ENCODE results near the gene SRCAP. TPM values are rescaled to one million over a fixed set of nuclear protein-coding genes. Genes with fewer than 3 reads are reported as not detected.

Gene SRCAP
- total RNA-seq, 1 donor from 2014 or later, result 10.0 TPM

DNA sequence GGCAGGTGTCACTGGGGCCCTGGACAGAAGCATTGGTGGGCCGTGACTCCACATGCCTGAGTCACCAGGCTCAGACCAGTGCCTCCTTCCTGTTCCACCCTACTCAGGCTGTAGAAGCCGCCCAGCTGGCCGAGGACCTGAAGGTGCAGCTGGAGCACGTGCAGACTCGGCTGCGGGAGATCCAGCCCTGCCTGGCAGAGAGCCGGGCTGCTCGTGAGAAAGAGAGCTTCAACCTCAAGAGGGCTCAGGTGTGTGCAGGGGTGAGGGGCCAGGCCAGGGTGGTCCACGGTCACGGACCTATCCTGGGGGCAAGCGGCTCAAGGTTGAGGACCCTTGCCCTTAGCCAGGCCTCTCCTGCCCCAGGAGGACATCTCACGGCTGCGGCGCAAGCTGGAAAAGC is 72.8 kb downstream of the SRCAP start:
- FAIRE-seq, result no peak
- Histone ChIP-seq H3K27me3 (ENCODE audit: control insufficient read depth, insufficient read depth, low read length) (no peaks in the 10 kb centered on the region), H3K36me3 (ENCODE audit: control insufficient read depth, insufficient read depth, low read length) (peaks cover 45% of the 10 kb centered on the region), H3K4me3 (ENCODE audit: low read depth, low read length) (no peak overlapping the region)
- no peak for DNase-seq (ENCODE audit: low read depth)
- TF ChIP-seq, protein P1, sequence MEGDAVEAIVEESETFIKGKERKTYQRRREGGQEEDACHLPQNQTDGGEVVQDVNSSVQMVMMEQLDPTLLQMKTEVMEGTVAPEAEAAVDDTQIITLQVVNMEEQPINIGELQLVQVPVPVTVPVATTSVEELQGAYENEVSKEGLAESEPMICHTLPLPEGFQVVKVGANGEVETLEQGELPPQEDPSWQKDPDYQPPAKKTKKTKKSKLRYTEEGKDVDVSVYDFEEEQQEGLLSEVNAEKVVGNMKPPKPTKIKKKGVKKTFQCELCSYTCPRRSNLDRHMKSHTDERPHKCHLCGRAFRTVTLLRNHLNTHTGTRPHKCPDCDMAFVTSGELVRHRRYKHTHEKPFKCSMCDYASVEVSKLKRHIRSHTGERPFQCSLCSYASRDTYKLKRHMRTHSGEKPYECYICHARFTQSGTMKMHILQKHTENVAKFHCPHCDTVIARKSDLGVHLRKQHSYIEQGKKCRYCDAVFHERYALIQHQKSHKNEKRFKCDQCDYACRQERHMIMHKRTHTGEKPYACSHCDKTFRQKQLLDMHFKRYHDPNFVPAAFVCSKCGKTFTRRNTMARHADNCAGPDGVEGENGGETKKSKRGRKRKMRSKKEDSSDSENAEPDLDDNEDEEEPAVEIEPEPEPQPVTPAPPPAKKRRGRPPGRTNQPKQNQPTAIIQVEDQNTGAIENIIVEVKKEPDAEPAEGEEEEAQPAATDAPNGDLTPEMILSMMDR (IDR thresholded peaks at IDR 0.05; ENCODE audit: insufficient read depth, low read length, severe bottlenecking), result no peak

DNA sequence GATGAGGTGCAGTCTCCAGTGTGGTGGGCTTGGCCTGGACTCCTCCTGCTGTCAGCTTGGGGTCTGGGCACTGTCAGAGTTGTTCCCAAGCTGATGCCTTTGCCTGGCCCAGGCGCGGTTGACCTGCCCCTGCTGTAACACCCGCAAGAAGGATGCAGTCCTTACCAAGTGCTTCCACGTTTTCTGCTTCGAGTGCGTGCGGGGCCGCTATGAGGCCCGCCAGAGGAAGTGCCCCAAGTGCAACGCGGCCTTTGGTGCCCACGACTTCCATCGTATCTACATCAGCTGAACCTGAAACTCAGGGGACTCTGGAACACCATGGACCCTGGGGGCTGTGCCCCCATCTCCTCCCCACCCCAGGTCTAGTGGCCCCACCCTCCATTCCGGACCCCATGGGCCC is 74.9 kb downstream of the SRCAP start:
- TF ChIP-seq, protein P1 (IDR thresholded peaks at IDR 0.05; ENCODE audit: insufficient read depth, low read length, severe bottlenecking), result no peak
- Histone ChIP-seq H3K36me3 (ENCODE audit: control insufficient read depth, insufficient read depth, low read length) (peaks cover 31% of the 10 kb centered on the region), H3K4me3 (ENCODE audit: low read depth, low read length) (no peak overlapping the region), H3K27me3 (ENCODE audit: control insufficient read depth, insufficient read depth, low read length) (no peaks in the 10 kb centered on the region)
- no peak for DNase-seq (ENCODE audit: low read depth)
- no peak for FAIRE-seq

DNA sequence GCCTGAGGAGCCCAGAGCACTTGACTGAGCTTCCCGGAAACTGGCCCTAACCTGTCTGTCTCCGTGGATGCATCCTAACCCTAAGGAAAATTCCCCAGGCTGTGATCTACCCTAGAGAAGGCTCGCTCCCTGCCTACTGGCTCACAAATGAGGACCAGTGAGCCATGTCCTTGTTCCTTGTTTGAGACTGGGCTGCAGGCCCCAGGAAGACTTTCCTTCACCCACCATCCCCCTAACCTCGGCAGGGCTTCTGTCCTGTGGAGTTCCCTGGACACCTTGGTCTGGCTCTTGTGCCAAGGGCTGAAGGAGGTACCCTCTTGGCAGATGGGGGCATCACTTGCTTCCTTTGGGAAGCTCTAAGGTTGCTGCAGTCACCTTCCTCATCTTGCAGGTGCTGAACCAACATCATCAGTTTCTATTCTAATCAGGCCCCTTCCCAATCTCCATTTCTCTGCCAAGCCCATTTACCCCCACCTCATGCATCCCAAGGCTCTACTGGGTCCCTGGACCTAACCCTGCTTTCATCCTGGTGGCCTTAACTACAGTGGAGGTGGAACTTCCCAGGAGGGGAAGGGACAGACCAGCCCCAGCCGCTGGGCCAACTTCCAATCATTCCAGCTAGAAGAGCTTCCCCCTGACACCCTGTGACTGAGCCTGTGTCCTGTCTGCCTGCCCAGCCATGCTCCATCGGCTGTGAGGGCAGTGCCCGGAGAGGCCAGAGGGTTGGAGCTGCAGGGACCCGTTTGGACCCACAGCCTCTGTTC is 75.6 kb downstream of the SRCAP start:
- FAIRE-seq (no peak), DNase-seq (ENCODE audit: low read depth) (no peak)
- TF ChIP-seq, protein P1 (IDR thresholded peaks at IDR 0.05; ENCODE audit: insufficient read depth, low read length, severe bottlenecking), result no peak
- H3K27me3 ChIP-seq (ENCODE audit: control insufficient read depth, insufficient read depth, low read length), result no peaks in the 10 kb centered on the region
- H3K4me3 ChIP-seq (ENCODE audit: low read depth, low read length), result peak overlapping the region; percentile 82
- peaks cover 23% of the 10 kb centered on the region for H3K36me3 ChIP-seq (ENCODE audit: control insufficient read depth, insufficient read depth, low read length)

DNA sequence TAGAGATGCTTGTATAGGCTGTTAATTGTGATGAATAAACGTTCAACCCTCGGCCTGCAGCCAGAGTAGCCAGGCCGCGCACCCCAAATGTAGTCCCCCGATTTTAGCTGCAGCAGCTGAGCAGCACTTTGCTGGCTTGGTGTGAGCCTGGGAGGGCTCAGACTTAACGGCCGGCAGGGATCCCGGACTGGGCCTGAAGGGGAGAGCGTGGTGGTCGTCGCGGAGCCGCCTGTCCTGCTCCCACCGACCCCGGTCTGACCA is 76.1 kb downstream of the SRCAP start:
- H3K27me3 ChIP-seq (ENCODE audit: control insufficient read depth, insufficient read depth, low read length), result no peaks in the 10 kb centered on the region
- TF ChIP-seq, protein P1 (IDR thresholded peaks at IDR 0.05; ENCODE audit: insufficient read depth, low read length, severe bottlenecking), result no peak
- DNase-seq (ENCODE audit: low read depth) (no peak), FAIRE-seq (no peak)
- H3K4me3 ChIP-seq (ENCODE audit: low read depth, low read length), result peak overlapping the region; percentile 82
- H3K36me3 ChIP-seq (ENCODE audit: control insufficient read depth, insufficient read depth, low read length), result peaks cover 22% of the 10 kb centered on the region

DNA sequence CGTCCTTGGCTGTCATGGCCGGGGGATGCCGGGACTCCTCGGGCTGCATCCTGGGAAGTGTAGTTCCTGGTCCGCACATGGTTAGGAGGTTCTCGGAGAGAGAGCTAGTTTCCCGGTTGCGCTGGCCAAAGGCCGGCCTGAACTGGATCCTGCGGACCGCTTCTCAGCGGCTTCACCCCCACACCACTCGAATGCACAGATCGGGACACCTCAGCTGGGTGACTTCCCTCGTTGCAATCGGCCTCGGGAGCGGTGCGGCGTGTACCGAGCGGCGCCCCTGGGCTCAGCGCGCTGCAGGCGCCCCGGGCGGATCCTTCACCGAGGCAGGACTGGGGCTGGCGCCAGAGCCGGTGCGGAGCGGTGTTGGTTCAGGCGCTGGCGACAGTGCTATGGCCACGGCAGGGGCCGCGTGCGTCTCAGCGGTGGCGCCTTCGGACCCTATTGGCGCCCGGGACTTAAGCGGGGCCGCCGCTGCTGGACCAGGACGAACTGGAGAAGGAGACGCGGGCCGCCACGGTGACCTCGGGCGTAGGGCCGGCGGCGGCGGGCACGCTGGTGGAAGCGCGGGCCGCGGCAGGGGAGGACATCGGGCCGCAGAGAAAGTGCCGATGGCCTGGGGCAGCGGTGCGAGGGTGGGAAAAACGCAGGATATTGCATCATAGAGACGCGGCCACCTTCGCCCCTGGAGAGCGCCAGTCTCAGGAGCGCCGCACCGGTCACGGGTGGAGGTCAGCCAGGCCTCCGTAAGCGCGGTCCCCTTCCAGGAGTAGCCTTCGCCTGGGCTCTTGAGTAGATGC is 76.6 kb downstream of the SRCAP start:
- no peaks in the 10 kb centered on the region for H3K27me3 ChIP-seq (ENCODE audit: control insufficient read depth, insufficient read depth, low read length)
- TF ChIP-seq, protein P1 (IDR thresholded peaks at IDR 0.05; ENCODE audit: insufficient read depth, low read length, severe bottlenecking), result no peak
- DNase-seq (ENCODE audit: low read depth), result peak; percentile 70
- H3K36me3 ChIP-seq (ENCODE audit: control insufficient read depth, insufficient read depth, low read length), result peaks cover 19% of the 10 kb centered on the region
- peak overlapping the region; percentile 82 for H3K4me3 ChIP-seq (ENCODE audit: low read depth, low read length)
- no peak for FAIRE-seq
